HG03108 (cell line): ENCODE results near the gene PKN2.

Source experiments
- ATAC-seq: cut with Tn5 transposase; IDR thresholded peaks from one replicate; pipeline ENCODE4 v1.9.1; 2021; ENCODE audit warnings: moderate library complexity; ENCODE audit not compliant: unreplicated experiment

The PKN2 gene

DNA sequence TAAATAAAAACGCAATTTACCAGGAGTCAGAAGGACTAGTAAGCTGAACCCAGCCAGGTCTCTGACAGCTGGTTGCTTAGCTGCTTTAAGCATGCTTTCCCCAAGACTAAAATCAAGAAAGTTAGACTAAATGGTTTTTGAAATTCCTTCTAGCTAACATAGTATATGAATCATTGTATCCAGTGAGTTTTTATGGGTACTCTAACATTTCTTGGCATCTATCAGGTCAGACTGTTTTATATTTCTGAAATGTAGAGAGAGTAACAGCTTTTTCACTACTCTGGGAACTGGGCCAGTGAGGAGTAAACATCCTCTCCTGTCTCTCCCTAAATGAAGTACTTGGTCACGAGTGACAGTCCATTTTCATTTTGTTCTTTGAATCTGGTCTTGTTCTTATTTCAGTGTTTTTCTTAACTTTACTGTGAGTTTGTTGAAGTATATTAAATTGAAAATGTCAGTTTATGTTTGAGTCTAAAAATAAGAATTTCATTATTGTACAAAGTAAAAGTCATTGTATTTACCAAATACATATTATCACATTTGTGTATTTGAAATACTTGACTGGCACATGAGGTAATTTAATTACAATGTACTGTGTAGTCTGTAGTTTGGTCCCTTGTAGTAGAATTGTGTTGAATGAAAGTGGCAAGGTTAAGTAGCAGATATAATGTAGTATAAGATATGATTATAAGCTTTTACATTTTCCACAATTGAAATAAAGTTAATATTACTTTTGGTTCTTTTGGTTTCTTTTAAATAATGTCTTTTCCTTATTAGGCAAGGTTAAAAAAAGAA is 47.6 kb downstream of the PKN2 start:
- no peak for ATAC-seq

DNA sequence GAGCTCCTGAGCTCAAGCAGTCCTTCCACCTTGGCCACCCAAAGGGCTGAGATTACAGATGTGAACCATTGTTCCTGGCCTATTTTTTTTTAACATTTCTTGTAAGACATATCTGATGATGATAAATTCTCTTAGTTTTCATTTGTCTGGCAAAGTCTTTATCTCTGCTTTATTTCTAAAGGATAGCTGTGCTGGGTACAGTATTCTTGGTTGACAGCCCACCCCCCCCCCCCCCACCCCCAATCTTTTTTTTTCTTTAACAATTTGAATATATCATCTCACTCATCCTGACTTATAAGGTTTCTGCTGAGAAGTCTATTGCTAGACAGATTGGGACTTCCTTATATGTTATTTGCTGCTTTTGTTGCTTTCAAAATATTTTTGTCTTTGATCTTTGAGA is 51.3 kb downstream of the PKN2 start:
- ATAC-seq: no peak

DNA sequence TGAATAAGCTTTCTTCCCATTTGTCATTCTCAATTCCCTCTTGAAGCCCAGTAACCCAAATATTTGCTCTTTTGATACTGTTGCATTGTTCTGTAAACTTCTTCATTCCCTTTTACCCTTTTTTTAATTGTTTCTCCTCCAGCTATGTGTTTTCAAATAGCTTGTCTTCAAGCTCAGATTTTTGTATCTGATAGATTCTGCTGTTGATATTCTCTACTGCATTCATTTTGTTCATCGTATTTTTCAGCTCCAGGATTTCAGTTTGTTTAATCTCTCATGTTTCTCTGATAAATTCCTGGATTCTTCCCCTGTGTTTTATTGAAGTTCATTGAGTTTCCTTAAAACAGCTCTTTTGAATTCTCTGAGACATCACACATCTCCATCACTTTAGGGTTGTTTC is 51.8 kb downstream of the PKN2 start:
- ATAC-seq: no peak

DNA sequence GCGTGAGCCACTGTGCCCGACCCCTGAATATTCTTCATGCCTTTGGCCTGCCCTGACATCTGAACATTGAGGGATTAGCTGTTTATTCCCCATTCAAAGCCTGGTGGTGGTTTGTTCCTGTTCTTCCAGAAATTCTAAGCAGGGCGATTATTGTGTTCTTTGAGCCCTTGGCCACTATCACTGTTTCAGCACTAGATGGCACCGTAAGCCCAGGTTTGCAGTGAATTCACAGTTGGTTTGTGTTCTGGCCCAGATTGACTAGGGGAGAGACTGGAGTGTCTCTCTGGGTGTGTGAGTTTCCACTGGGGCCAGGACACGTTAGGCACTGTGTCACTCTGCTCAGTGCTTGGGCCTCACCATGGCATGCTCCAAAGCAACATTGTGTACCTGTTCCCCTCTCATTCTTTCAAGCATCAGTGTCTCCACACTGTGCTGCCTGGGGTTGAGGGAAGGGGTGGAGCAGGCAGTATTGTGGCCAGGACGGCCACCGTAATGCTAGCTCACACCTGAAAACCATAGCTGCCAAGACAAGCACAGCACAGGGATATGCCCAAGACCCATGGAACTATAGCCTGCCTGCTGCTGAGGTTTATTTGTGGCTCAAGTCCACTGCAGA is 52.7 kb downstream of the PKN2 start:
- no peak for ATAC-seq

DNA sequence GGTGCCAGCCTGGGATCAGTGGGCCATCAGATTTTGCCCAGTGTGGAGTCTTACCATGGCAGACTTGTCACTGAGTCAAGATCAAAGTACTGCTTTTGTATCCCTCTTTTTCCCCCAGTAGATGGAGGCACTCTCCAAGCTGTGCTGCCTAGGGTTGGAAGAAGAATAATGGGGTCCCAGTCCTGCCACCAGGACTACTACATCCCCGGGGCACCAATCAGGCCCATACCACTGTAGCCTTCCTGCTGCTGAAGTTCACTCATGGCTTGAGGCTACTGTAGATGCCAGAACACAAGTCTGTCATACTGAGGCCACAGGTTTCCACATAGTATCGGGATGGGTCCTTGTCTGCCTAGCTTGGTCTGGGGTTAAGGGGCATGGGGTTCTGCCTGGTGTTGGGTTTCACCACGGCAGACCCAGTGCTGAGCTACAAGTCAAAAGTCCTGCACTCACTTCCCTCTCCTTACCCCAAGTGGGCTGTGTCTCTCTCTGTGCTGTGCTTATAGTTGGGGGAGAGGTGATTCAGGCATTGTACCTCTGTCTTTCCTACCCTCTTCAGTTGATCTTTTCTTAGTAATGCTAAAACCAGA is 53.4 kb downstream of the PKN2 start:
- no peak for ATAC-seq

DNA sequence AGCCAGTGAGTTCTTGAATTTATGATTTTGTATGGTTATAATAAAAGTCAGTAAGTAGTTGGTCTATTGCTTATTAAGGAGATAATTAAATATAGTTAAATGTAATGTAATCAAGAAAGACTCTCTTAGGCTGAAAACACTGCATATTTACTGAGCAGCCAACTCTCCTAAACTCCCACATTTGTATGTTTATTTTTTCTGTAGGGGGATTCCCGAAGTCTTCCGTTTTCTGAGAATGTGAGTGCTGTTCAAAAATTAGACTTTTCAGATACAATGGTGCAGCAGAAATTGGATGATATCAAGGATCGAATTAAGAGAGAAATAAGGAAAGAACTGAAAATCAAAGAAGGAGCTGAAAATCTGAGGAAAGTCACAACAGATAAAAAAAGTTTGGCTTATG is 56.7 kb downstream of the PKN2 start:
- no peak for ATAC-seq

DNA sequence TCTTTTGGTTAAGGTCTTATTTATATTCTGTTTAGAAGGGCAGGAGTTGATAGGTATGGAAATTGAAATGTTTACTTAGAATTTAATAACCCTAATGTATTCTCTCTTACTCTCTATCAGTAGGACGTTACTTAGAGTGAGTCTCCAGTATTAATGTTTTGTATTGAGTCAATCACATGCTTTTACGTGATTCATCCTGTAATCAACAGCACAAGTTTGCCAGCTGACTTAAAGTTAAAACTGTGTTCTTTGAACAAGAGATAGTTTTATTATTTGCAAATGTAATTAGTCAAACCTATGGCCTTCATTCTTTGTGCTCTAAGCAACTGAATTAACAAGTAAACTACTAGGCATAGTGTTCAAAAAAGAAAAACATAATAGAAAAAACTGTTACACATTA is 57.3 kb downstream of the PKN2 start:
- no peak for ATAC-seq

DNA sequence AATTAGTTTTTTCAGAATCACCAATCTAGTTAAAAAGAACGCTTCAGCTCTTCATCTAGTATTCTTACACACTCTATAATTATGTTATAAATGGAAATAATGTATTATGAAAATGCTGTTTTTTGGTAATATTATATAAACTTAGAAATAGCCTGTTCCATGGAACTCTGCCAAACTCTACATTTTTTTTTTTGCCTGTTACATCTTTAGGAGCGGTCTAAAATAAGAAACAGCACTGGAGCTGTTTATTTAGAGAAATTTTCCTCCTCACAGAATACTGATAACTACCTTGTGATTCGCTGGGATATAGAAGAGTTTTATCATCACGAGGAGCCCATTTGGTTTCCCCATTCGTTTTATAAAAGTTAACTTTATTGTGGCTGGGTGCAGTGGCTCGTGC is 58.5 kb downstream of the PKN2 start:
- ATAC-seq: no peak

DNA sequence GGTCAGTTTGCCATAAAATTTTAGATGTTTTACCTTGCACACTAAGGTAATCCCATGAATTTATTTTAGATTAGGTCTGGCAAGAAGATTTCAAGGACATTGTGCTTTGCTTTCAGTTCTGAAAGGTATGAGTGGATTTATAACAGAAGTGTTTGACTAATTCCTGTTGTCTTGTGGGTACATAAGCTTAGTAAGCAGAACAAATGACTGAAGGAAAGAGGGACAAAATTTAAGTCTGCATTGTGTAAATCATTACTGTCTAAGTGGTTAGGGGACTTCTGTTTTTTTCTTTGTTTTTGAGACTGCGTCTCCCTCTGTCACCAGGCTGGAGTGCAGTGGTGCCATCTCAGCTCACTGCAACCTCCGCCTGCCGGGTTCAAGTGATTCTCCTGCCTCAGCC is 60.1 kb downstream of the PKN2 start:
- no peak for ATAC-seq

DNA sequence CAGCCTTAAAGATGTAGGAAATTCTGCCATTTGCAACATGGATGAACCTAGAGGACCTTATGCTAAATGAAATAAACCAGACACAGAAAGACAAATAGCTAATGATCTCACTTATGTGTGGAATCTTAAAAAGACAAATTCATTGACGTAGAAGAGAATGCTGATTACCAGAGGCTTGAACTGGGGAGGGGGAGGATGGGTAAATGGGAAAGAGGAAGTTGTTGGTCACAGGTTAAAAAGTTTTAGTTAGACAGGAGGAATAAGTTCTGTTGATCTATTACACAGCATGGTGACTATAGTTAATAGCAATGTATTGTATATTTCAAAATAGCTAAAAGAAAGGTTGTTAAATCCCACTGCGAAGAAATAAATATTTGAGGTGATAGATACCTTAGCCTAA is 62.8 kb downstream of the PKN2 start:
- no peak for ATAC-seq

DNA sequence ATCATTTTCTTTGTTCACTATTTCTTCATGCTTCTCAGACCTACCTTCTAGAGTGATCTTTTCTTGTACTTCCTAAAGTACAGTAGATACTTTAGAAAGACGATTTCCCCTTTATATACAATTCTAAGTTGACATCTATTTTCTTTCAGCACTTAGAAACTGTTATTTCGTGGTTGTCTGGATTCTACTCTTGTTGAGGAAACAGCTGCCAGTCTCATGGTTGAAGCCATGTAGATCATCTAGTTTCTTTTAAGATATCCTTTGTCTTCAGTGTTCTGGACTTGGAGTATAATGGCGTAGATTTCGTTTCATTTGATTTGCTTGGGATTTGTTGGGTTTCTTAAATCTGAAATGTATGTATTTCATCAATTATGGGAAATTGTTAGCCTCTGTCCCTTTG is 67.6 kb downstream of the PKN2 start:
- no peak for ATAC-seq

DNA sequence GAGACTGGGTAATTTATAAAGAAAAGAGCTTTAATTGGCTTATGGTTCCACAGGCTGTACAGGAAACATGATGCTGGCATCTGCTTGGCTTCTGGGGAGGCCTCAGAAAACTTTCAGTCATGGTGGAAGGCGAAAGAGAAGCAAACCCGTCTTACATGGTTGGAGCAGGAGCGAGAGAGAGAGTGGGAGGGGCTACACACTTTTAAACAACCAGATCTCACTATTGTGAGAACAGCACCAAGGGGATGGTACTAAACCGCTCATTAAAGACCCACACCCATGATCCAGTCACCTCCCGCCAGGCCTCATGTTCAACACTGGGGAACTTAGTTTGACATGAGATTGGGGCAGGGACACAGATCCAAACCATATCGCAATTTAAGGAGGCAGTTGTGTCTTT is 69.4 kb downstream of the PKN2 start:
- no peak for ATAC-seq

DNA sequence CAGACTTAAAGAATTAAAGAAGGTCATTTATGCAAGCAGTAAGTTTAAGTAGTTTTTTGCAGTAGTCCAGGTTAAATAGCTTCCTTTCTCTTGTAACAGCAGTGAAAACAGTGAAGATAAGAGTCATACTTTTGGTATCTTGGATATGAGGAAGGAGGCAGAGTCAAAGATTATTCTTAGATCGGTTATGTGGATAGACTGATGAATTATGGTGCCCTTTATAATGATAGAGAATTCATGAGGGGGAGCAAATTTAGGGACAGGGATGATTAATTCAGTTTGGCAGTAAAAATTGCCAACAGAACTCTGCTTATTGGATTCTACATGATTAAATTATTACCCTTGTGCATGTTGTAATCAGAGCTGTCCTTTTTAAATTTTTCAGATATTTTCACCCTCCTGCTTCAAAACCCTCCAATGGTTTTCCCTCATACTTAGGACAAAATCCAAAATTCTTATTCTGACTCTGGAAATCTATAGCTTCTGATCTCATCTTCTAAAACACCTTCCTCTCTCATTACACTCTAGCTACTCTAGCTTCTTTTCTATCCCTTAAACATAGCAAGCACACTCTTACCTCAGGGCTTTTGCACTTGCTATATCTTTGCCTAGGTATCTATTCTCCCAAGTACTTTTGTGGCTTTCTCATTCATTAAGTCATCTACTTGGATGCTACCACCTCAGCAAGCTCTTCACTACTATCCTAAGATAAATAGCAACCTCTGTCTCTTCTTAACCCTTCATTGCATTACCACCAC is 79.8 kb downstream of the PKN2 start:
- ATAC-seq: no peak

DNA sequence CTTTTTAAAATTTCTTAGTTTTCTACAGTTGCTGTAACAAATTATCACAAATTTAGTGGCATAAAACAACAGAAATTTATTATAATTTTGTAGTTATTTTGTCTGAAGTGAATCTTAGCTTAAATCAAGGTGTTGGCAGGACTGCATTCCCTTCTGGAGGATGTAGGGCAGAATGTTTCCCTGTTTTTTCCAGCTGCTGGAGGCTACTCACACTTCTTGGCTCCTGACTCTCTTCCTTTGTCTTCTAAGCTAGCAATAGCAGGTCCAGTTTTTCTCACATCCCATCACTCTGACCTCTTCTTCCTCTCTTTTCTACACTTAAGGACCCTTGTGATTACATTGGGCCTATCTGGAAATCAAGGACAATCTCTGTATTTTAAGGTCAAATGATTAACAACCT is 84.1 kb downstream of the PKN2 start:
- no peak for ATAC-seq

DNA sequence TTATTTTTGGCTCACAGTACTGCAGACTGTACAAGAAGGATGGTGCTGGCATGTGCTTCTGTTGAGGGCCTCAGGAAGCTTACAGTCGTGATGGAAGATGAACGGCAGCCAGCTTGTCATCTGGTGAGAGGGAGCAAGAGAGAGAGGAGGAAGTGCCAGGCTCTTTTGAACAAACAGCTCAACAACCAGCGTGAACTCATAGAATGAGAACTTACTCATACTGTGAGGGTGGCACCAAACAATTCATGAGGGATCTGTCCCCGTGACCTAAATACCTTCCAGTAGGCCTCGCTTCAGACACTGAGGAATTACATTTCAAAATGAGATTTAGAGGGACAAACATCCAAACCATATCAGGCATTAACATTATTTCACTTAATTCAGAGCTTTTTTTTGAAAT is 84.7 kb downstream of the PKN2 start:
- ATAC-seq: no peak

DNA sequence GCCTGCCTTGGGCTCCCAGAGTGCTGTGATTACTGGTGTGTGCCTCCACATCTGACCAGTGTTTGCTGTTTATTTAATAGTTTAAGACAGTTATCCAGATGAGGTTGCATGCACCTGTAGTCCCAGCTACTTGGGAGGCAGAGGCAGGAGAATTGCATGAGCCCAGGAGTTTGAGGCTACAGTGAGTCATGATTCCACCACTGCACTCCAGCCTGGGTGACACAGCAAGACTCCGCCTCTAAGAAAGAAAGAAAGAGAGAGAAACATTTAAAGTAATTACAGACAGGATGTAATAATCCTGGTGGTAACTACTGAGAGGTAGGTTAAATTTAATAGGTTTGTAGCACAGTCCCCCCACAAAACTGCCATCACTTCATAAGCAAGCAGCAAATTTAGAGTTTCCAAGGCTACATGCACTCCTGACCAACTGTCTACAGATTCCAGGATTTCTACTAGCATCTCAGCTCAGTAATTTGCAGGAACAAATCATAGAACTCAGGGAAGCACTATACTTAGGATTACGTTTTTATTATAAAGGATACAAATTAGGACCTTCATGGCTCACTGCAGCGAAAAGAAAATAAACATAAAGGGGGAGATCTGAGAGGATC is 89.6 kb downstream of the PKN2 start:
- ATAC-seq: no peak

DNA sequence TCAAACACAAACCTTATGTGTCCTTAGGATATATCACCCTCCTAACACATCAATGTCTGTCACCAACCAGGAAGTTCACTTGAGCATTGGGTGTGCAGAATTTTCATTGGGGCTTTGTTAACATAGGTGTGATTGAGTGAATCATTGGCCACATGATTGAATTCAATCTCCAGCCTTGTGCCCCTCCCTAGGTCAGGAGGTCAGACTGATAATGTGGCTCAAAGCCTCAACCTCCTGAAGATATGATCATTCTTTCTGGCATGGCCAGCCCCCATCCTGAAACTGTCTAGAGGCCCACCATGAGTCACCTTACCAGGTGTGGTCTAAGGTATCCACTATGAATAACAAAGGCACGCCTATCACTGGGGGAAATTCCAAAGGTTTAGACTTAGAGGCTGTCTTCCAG is 90.1 kb downstream of the PKN2 start:
- ATAC-seq: no peak

DNA sequence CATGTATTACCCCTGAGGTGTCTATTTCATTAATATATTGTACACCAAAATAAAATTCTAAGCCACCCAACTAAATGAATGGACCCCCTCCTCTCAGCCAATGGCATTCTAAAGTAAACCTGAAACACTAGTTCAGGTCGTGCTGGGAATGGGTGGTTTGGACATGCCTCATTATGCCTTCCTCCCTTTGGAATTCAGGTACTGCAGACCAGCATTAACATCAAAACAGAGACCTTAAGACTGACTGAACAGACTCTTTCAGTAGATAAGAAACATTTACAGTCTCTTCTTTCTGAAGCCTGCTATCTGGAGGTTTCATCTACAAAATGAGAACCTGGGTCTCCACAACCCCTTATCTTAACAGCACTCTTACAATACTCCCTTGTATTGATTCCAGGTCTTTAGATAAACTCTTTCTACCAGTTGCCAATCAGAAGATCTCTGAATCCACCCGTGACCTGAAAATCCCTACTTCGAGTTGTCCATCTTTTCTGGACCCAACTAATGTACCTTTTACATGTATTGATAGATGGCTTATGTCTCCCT is 93.6 kb downstream of the PKN2 start:
- no peak for ATAC-seq

DNA sequence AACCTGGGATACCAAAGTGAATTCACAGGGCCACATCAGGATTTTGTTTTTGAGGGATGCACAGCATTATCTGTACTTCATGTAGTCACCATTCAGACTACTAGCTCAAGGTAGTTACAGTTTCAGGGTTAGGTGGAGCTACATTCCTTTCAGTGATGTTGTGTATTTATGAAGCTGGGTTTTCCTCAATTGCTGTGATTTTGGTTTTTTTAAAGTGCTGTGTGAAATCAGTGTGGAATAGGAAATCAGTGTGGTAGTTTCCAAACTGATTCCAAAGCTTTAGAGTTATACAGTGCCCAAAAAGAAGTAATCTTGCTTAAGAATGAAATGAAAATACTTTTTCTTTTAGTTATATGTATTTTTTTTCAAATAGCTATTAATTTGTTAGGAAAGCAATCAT is 95.8 kb downstream of the PKN2 start:
- ATAC-seq: no peak

DNA sequence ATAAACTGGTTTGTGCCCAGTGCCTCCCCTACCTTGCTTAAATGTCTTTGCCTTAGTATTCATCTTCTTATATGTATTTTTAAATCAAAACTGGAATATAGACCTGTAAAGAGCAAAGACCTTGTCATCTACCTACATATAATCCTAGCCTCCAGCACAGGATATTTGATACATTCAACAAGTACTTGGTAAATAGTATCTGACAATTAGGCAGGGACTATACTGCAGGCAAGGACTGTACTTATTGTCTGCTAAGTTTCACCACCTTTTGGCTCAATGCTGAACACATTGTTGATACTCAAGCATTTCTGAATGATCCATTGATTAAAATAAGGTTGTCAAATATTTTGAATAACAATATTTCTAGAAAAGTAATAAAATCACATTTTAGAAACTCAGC is 96.4 kb downstream of the PKN2 start:
- ATAC-seq: no peak

DNA sequence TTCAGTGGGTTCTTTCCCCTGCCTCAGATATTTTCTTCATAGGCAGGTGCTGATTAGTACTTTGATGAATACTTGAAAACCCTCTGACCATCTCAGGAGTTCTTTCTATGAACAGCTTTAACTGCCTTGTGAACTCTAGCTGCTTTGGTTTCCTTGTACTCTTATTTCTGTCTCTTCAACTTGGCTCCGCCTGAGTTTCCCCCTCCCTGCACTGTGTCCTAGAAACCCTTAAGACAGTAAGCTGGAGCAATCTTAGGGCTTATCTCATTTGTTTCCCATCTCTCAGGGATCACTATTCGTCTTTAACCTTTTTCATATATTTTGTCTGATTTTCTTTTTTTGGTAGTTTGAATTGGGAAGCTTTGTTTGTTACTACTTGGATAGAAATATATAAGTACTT is 99.1 kb downstream of the PKN2 start:
- no peak for ATAC-seq
